ENCODE results near the gene SNN.

GRCh38 chr16:11717811-11718210, 49.6 kb downstream of the SNN start:
- TF ChIP-seq CTCF (IDR thresholded peaks at IDR 0.05 in 8 of 11, conservative IDR thresholded peaks at IDR 0.05 in 3 of 11) (no peak), POLR2A (IDR thresholded peaks at IDR 0.05) (no peak)
